ENCODE measurements around the gene ST6GALNAC1.

Gene ST6GALNAC1

DNA sequence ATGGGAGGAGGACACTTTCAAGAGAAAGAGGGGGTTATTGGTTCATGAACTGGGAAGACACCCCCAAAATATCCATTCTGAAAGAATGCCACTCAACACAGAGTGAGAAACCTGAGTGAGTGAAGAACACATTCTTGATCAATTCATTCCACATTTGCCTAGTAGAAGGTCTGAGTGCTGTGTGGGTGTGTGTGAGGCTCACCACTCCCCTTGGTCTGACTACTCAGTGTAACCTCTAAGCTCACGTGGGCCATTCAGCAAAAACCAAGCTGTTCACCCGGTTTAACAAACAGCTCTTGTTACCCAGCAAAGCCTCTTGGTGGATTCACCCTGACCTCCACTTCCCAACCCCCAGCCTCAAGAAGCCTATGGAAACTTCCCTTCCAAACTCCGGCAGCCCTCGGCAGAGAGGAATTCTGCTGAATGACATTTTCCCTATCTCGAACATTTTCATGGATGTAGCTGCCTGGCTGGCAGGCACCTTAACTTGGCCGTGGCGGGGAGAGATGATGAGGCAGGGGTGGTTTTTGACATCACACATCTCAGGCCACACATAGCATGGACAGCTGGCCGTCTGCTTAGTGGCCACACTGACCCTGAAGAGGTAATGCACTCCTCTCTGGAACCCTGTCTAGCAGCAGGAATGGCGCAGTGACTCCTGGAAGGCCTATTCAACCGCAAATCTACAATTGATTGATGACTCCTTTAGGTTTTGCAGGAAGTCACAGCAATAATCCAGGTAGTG lies 11.6 kb downstream of the ST6GALNAC1 start:
- no peaks in the 10 kb centered on the region for H3K79me2 ChIP-seq (ENCODE audit: insufficient read depth, low read length)
- H3K36me3 ChIP-seq (ENCODE audit: insufficient read depth, low read length): no peaks in the 10 kb centered on the region
- no peaks in the 10 kb centered on the region for H4K20me1 ChIP-seq (ENCODE audit: insufficient read depth, low read length)
- TF ChIP-seq EZH2 (IDR thresholded peaks at IDR 0.05; ENCODE audit: borderline replicate concordance, low read length): no peak
- TF ChIP-seq, protein P1, sequence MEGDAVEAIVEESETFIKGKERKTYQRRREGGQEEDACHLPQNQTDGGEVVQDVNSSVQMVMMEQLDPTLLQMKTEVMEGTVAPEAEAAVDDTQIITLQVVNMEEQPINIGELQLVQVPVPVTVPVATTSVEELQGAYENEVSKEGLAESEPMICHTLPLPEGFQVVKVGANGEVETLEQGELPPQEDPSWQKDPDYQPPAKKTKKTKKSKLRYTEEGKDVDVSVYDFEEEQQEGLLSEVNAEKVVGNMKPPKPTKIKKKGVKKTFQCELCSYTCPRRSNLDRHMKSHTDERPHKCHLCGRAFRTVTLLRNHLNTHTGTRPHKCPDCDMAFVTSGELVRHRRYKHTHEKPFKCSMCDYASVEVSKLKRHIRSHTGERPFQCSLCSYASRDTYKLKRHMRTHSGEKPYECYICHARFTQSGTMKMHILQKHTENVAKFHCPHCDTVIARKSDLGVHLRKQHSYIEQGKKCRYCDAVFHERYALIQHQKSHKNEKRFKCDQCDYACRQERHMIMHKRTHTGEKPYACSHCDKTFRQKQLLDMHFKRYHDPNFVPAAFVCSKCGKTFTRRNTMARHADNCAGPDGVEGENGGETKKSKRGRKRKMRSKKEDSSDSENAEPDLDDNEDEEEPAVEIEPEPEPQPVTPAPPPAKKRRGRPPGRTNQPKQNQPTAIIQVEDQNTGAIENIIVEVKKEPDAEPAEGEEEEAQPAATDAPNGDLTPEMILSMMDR (IDR thresholded peaks at IDR 0.05; ENCODE audit: low read length): no peak
- H3K4me2 ChIP-seq (ENCODE audit: low read length): no peak overlapping the region
- no peaks in the 10 kb centered on the region for H3K9me3 ChIP-seq (ENCODE audit: low read length)
- H3K4me3 ChIP-seq (ENCODE audit: low read depth, low read length, poor library complexity, severe bottlenecking): no peak overlapping the region
- H3K27ac ChIP-seq (ENCODE audit: low read depth, low read length, poor library complexity, severe bottlenecking): no peak overlapping the region
- H3K9me2 ChIP-seq (ENCODE audit: low read depth, low read length): no peaks in the 10 kb centered on the region
- no peaks in the 10 kb centered on the region for H3F3A ChIP-seq (ENCODE audit: insufficient read depth, low read length)
- no peak overlapping the region for H3K9ac ChIP-seq (ENCODE audit: low read length)
- H3K4me1 ChIP-seq (ENCODE audit: insufficient read depth, low read length, severe bottlenecking): no peaks in the 10 kb centered on the region
- H3K27me3 ChIP-seq (ENCODE audit: insufficient read depth, low read length): peaks cover 15% of the 10 kb centered on the region
- H2AFZ ChIP-seq (ENCODE audit: low read length): no peak overlapping the region

GRCh38 chr17:76630151-76630550 lies 13.4 kb downstream of the ST6GALNAC1 start:
- no peaks in the 10 kb centered on the region for H3K4me1 ChIP-seq (ENCODE audit: insufficient read depth, low read length, severe bottlenecking)

DNA sequence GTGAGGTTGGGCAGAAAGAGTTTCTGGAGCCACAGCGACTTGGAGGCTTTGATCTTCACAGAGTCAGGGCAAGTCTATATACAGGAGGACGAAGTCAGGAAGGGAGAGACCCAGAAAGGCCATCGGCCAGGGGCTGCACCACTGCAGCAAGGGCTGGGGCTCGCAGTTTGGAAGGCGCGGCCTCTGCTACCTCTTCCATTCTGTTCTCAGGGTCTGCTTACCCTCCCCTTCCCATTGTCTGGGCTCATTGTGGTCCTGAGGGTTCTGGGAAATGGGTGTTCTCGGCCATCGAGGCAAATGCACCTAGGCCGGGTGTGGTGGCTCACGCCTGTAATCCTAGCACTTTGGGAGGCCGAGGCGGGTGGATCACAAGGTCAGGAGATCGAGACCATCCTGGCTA lies 16.0 kb downstream of the ST6GALNAC1 start:
- Histone ChIP-seq H3K27ac (ENCODE audit: low read depth, low read length, poor library complexity, severe bottlenecking) (no peak overlapping the region), H3K9ac (ENCODE audit: low read length) (no peak overlapping the region), H2AFZ (ENCODE audit: low read length) (no peak overlapping the region), H4K20me1 (ENCODE audit: insufficient read depth, low read length) (no peaks in the 10 kb centered on the region), H3K9me2 (ENCODE audit: low read depth, low read length) (no peaks in the 10 kb centered on the region), H3K79me2 (ENCODE audit: insufficient read depth, low read length) (no peaks in the 10 kb centered on the region), H3K36me3 (ENCODE audit: insufficient read depth, low read length) (no peaks in the 10 kb centered on the region), H3K4me3 (ENCODE audit: low read depth, low read length, poor library complexity, severe bottlenecking) (no peak overlapping the region), H3F3A (ENCODE audit: insufficient read depth, low read length) (no peaks in the 10 kb centered on the region), H3K4me1 (ENCODE audit: insufficient read depth, low read length, severe bottlenecking) (no peaks in the 10 kb centered on the region), H3K4me2 (ENCODE audit: low read length) (no peak overlapping the region), H3K9me3 (ENCODE audit: low read length) (no peaks in the 10 kb centered on the region), H3K27me3 (ENCODE audit: insufficient read depth, low read length) (peaks cover 12% of the 10 kb centered on the region)
- TF ChIP-seq, protein P1 (IDR thresholded peaks at IDR 0.05; ENCODE audit: low read length): no peak
- TF ChIP-seq EZH2 (IDR thresholded peaks at IDR 0.05; ENCODE audit: borderline replicate concordance, low read length): no peak

More at GRCh38 chr17:76630151-76630550, 13.4 kb downstream of the ST6GALNAC1 start:
- no peak overlapping the region for H3K27ac ChIP-seq (ENCODE audit: low read depth, low read length, poor library complexity, severe bottlenecking)
- peaks cover 12% of the 10 kb centered on the region for H3K27me3 ChIP-seq (ENCODE audit: insufficient read depth, low read length)
- no peak overlapping the region for H3K9ac ChIP-seq (ENCODE audit: low read length)
- no peaks in the 10 kb centered on the region for H3F3A ChIP-seq (ENCODE audit: insufficient read depth, low read length)
- no peak overlapping the region for H3K4me2 ChIP-seq (ENCODE audit: low read length)
- H4K20me1 ChIP-seq (ENCODE audit: insufficient read depth, low read length): no peaks in the 10 kb centered on the region
- no peaks in the 10 kb centered on the region for H3K9me3 ChIP-seq (ENCODE audit: low read length)
- no peaks in the 10 kb centered on the region for H3K79me2 ChIP-seq (ENCODE audit: insufficient read depth, low read length)
- no peaks in the 10 kb centered on the region for H3K9me2 ChIP-seq (ENCODE audit: low read depth, low read length)
- no peak overlapping the region for H2AFZ ChIP-seq (ENCODE audit: low read length)
- TF ChIP-seq, protein P1 (IDR thresholded peaks at IDR 0.05; ENCODE audit: low read length): no peak
- no peak for TF ChIP-seq EZH2 (IDR thresholded peaks at IDR 0.05; ENCODE audit: borderline replicate concordance, low read length)
- no peaks in the 10 kb centered on the region for H3K36me3 ChIP-seq (ENCODE audit: insufficient read depth, low read length)
- no peak overlapping the region for H3K4me3 ChIP-seq (ENCODE audit: low read depth, low read length, poor library complexity, severe bottlenecking)

Data from OCI-LY1 (cell line).